GM23338 (cell line): Measurements from ENCODE around the gene TIMM17B. TPM values are rescaled to one million over a fixed set of nuclear protein-coding genes. Genes with fewer than 3 reads are reported as not detected.

Experiments used
- ATAC-seq: fragments of 200-7000 bp; cut with Tn5 transposase; 3 replicates; pipeline ENCODE4 v1.9.1; 2020
- DNase-seq: peaks from one replicate; pipeline ENCODE4 v3.0.0-alpha.2; 2015; ENCODE audit warnings: low spot score
- H2AFZ ChIP-seq: fragments of 200-600 bp; sonication (generic); 2 replicates; pipeline ENCODE4 v1.8.0; 2016; ENCODE audit warnings: antibody characterized with exemption, mild to moderate bottlenecking, moderate library complexity
- H3F3A ChIP-seq: fragments of 200-600 bp; sonication (generic); replicated peaks from 2 replicates; pipeline ENCODE4 v1.8.0; 2017; ENCODE audit warnings: antibody characterized with exemption, mixed run types, low read depth
- H3K27ac ChIP-seq: fragments of 200-600 bp; sonication (generic); 2 replicates; pipeline ENCODE4 v1.6.1; 2016; ENCODE audit warnings: low read depth
- H3K27me3 ChIP-seq: fragments of 200-600 bp; sonication (generic); 2 replicates; pipeline ENCODE4 v1.8.0; 2016; ENCODE audit warnings: mild to moderate bottlenecking, mixed run types, moderate library complexity; ENCODE audit not compliant: insufficient read depth
- H3K36me3 ChIP-seq: fragments of 200-600 bp; sonication (generic); 2 replicates; pipeline ENCODE4 v1.8.0; 2016; ENCODE audit warnings: mild to moderate bottlenecking; ENCODE audit not compliant: insufficient read depth
- H3K4me1 ChIP-seq: fragments of 200-600 bp; sonication (generic); 2 replicates; pipeline ENCODE4 v1.8.0; 2016; ENCODE audit warnings: mild to moderate bottlenecking, moderate library complexity; ENCODE audit not compliant: insufficient read depth
- H3K4me2 ChIP-seq: fragments of 200-600 bp; sonication (generic); 2 replicates; pipeline ENCODE4 v1.7.1; 2017; ENCODE audit warnings: mixed run types
- H3K4me3 ChIP-seq: fragments of 200-600 bp; sonication (generic); 2 replicates; pipeline ENCODE4 v1.6.1; 2016; ENCODE audit warnings: mixed run types
- H3K79me2 ChIP-seq: fragments of 200-600 bp; sonication (generic); replicated peaks from 2 replicates; pipeline ENCODE4 v1.8.0; 2017; ENCODE audit warnings: mild to moderate bottlenecking; ENCODE audit not compliant: insufficient read depth
- H3K9me2 ChIP-seq: fragments of 200-600 bp; sonication (generic); 2 replicates; pipeline ENCODE4 v1.8.0; 2017; ENCODE audit not compliant: insufficient read depth
- H4K20me1 ChIP-seq: fragments of 200-600 bp; sonication (generic); replicated peaks from 2 replicates; pipeline ENCODE4 v1.8.0; 2017; ENCODE audit warnings: mild to moderate bottlenecking; ENCODE audit not compliant: insufficient read depth
- H3K27ac Mint-ChIP-seq: 2 replicates; pipeline ENCODE4 v1.8.0; 2020; ENCODE audit warnings: inconsistent platforms, mild to moderate bottlenecking, moderate library complexity, mixed read lengths
- H3K27me3 Mint-ChIP-seq: 3 replicates; pipeline ENCODE4 v1.8.0; 2022; ENCODE audit warnings: low read depth, mild to moderate bottlenecking, moderate library complexity, mixed read lengths, inconsistent platforms; ENCODE audit not compliant: insufficient read depth, poor library complexity
- H3K36me3 Mint-ChIP-seq: 3 replicates; pipeline ENCODE4 v1.8.0; 2021; ENCODE audit warnings: low read depth, mild to moderate bottlenecking, inconsistent platforms, moderate library complexity, mixed read lengths
- H3K4me1 Mint-ChIP-seq: 3 replicates; pipeline ENCODE4 v1.8.0; 2020; ENCODE audit warnings: mild to moderate bottlenecking, inconsistent platforms, mixed read lengths
- H3K4me3 Mint-ChIP-seq: 3 replicates; pipeline ENCODE4 v1.8.0; 2021; ENCODE audit warnings: moderate library complexity, mild to moderate bottlenecking, inconsistent platforms, mixed read lengths
- H3K9me3 Mint-ChIP-seq: 3 replicates; pipeline ENCODE4 v1.8.0; 2020; ENCODE audit warnings: moderate library complexity, mild to moderate bottlenecking, inconsistent platforms, mixed read lengths
- ETS1 ChIP-seq: IDR thresholded peaks from 2 replicates; pipeline ENCODE4 v1.6.1; 2016; ENCODE audit warnings: antibody characterized with exemption
- EZH2 ChIP-seq: fragments of 200-600 bp; sonication (generic); IDR thresholded peaks from one replicate; pipeline ENCODE4 v1.8.0; 2017; ENCODE audit warnings: antibody characterized with exemption, mild to moderate bottlenecking, low read depth; ENCODE audit not compliant: unreplicated experiment
- EZH2phosphoT487 ChIP-seq: fragments of 200-600 bp; sonication (generic); IDR thresholded peaks from one replicate; pipeline ENCODE4 v1.8.1; 2018; ENCODE audit warnings: antibody characterized with exemption; ENCODE audit not compliant: unreplicated experiment
- JUNB ChIP-seq: IDR thresholded peaks from one replicate; pipeline ENCODE4 v1.6.1; 2016; ENCODE audit warnings: antibody characterized with exemption; ENCODE audit not compliant: unreplicated experiment
- REST ChIP-seq: IDR thresholded peaks from one replicate; pipeline ENCODE4 v1.6.1; 2018; ENCODE audit warnings: antibody characterized with exemption; ENCODE audit not compliant: unreplicated experiment
- STAT1 ChIP-seq: IDR thresholded peaks from one replicate; pipeline ENCODE4 v1.6.1; 2016; ENCODE audit warnings: antibody characterized with exemption; ENCODE audit not compliant: unreplicated experiment
- ZNF114 ChIP-seq: fragments of 250-450 bp; sonication (Bioruptor Pico); IDR thresholded peaks from 2 replicates; pipeline ENCODE4 v1.5.0; 2020; ENCODE audit warnings: mild to moderate bottlenecking, moderate library complexity
- ZNF331 ChIP-seq: fragments of 250-450 bp; sonication (Bioruptor Pico); IDR thresholded peaks from 2 replicates; pipeline ENCODE4 v1.5.0; 2020; ENCODE audit warnings: low read depth, mild to moderate bottlenecking, moderate library complexity
- ZNF462 ChIP-seq: fragments of 250-450 bp; sonication (Bioruptor Pico); IDR thresholded peaks from 2 replicates; pipeline ENCODE4 v1.5.0; 2020; ENCODE audit warnings: mild to moderate bottlenecking, moderate library complexity
- polyA plus RNA-seq: library from polyadenylated mRNA; unstranded; fragments of >200 nt; fragmentation: Nextera tagmentation; extraction: Ambion mirVana; gene quantifications from 2 replicates; pipeline ENCODE4 v1.2.1, GENCODE V29; 2016
- total RNA-seq: library from RNA; depleted of rRNA; stranded (reverse); fragments of >200 nt; shearing (Covaris generic); gene quantifications from 2 replicates; pipeline ENCODE4 v1.2.3, GENCODE V29; 2014

Gene TIMM17B
- total and polyA plus RNA-seq, 2 experiments from 2014 or later = 67.1 to 147 TPM

GRCh38 chrX:48901069-48901468 is 3.5 kb upstream of the TIMM17B start:
- H3F3A ChIP-seq = no peaks in the 10 kb centered on the region
- no peaks in the 10 kb centered on the region for H3K36me3 ChIP-seq
- H4K20me1 ChIP-seq = no peaks in the 10 kb centered on the region
- H3K9me2 ChIP-seq = no peaks in the 10 kb centered on the region
- no peak overlapping the region for H3K4me2 ChIP-seq
- DNase-seq = no peak
- Mint-ChIP-seq H3K9me3 (no peaks in the 10 kb centered on the region), H3K27ac (no peak overlapping the region), H3K27me3 (peaks cover 4% of the 10 kb centered on the region), H3K36me3 (peaks cover 39% of the 10 kb centered on the region), H3K4me1 (peaks cover 7% of the 10 kb centered on the region), H3K4me3 (no peak overlapping the region)
- H3K79me2 ChIP-seq = peaks cover 25% of the 10 kb centered on the region
- ATAC-seq = no peak
- H3K4me3 ChIP-seq = no peak overlapping the region
- H3K4me1 ChIP-seq = no peaks in the 10 kb centered on the region; the same call in 1 of the 2 replicates
- TF ChIP-seq REST = no peak
- no peak for TF ChIP-seq JUNB
- no peak for TF ChIP-seq ETS1
- no peak for TF ChIP-seq ZNF331 (CRISPR knock-in tag)
- TF ChIP-seq ZNF114 (CRISPR knock-in tag) = no peak
- no peak for TF ChIP-seq EZH2phosphoT487
- no peak for TF ChIP-seq EZH2
- TF ChIP-seq STAT1 = no peak
- no peak for TF ChIP-seq ZNF462
- H2AFZ ChIP-seq = no peak overlapping the region
- H3K27ac ChIP-seq = no peak overlapping the region
- no peaks in the 10 kb centered on the region for H3K27me3 ChIP-seq
